GM19240 (cell line): ENCODE results near the gene LRRN1.

Experiments
- DNase-seq: peaks from one replicate; pipeline ENCODE4 v3.0.0; 2011; ENCODE audit warnings: low spot score; ENCODE audit not compliant: insufficient read length

The LRRN1 gene

DNA sequence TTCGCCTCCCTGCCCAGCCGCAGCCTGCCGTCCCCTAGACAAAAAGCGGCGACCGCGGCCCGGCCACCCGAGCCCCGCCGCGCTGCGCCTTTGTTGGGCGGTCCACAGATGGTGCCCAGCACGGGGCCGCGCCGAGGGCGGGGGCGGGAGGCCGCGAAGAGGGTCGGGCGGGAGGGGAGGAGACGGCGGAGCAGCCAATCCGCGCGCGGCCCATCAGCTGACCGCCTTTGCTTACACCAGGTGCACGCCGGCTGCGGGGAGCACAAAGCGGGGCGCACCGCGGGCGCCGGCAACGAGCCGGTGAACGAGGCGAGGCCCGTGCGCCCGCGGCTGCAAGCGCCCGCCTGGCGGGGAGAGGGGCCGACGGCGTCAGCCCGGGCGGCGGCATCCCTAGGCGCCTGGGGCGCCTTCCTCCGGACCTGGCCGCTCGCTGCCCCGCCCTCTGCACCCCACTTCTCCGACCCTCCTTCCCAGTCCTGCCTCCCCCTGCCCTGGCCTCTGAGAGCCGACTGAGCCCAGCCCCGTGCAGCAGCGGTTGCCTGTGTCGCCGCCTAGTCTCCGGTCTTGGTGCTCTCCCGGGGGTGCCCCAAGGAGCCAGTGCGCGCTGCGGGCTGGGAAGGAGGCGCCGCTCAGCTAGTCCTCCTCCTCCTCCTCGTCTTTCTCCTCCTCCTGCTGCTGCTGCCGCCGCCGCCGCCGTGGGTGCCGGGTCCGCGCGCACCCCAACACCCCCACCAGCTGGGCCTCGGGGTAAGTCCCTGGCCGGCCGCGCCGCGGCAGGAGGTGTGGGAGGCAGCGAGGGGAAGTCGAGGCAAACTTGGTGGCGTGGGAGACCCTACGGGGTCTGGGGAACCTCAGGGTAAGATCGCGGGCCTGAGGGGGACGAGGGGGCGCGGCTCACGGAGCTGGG is at the start of gene LRRN1:
LRRN1 (plus strand) TSS at position 259 of the 907 bp plus-strand sequence. CDS start 45,211 bp downstream, outside the sequence.
- DNase-seq = no peak

DNA sequence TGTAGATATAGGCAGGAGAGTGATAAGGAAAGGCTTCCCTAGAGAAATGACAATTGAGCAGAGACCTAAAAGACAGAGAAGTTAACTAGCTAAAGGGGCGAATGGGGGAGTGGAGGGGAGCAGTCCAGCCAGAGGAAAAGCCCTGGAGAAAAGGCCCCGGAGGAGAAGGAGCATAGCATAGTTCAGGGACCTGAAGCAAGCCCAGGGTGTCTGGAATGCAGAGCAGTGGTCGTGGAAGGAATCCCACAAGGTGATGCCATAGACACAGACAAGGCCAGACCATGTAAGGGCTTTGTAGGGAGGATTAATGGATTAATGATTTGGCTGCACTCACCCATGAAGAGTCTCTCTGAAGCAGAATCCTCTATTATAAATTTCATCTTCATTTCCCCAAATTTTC is 45.8 kb upstream of the LRRN1 start:
- DNase-seq = no peak

GRCh38 chr3:3765661-3766060 is 33.6 kb upstream of the LRRN1 start:
- DNase-seq = no peak

DNA sequence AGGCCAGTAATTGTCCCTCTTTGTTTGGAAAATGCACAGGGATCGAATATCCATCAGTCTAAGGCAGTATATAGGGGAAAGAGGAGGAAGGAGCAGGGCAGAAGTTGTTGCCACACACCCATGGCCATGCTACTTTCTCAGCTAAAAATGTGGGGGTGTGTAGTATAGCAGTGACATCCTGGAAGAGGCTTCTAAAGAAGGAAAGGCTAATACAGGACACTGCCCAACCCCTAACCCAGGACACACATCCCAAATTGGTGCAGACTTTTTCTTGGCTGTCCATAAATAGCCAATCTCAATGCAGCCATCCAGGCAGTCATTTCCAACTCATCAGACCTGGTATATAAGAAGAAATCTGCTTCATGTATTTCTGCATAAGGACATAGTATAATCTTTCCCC is 33.1 kb upstream of the LRRN1 start:
- DNase-seq = no peak

DNA sequence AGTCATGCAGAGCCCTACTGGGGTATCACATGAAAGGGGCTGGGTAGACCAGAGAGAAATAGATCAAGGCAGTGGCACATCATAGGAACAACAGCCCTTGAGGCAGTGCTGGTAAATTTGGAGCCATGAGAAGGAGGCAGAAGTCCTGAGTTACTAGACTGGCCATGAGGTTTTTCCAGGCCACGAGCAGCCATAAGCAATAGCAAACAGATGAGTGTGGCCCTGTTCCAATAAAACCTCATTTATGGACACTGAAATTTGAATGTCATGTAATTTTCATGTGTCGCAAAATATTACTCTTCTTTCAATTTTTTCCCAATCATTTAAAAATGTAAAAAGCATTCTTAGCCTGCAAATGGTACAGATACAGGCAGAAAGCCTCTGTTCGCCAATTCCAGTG is 28.1 kb upstream of the LRRN1 start:
- no peak for DNase-seq

GRCh38 chr3:3771567-3771966 is 27.7 kb upstream of the LRRN1 start:
- DNase-seq = no peak

DNA sequence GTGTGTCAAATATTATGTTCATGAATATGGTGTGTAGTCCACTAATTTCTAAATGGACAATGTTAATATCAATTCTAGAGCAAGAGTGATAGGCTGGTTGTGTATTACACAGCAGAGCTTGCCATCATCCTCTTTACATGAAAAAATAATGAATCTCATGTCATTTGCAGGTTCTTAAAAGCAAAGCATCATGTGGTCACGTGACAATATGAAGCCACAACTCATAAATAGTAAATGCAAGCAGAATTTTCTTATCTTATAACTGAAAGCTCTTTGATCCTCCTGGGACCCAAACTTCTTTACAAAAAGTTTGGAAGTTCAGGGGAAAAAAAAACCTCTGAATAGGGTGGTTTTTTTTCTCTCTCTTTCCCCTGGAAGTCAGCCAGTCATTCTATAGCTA is 26.9 kb upstream of the LRRN1 start:
- DNase-seq = no peak

- DNase-seq = no peak
Measured at GRCh38 chr3:3772920-3773319, 26.3 kb upstream of the LRRN1 start.

- DNase-seq = no peak
Measured at GRCh38 chr3:3776607-3777006, 22.6 kb upstream of the LRRN1 start.

DNA sequence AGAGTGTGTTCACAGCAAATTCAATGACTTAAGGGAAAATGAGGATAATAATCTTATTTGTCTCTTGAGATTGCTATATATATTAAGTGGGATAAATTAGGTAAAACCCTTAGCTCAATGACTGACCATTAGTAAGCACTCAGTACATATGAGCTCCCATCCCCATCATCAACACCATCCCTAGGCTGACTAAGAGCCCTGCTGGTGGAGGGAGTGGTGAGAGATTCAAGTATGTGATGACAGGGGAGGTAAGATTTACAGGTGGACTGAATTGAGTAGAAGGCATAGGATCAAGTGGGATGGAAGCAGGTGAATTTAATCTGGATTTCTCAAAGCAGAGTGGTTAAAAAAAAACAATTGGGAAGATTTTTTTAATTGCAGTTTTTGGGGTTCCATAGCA is 21.0 kb upstream of the LRRN1 start:
- DNase-seq = no peak

DNA sequence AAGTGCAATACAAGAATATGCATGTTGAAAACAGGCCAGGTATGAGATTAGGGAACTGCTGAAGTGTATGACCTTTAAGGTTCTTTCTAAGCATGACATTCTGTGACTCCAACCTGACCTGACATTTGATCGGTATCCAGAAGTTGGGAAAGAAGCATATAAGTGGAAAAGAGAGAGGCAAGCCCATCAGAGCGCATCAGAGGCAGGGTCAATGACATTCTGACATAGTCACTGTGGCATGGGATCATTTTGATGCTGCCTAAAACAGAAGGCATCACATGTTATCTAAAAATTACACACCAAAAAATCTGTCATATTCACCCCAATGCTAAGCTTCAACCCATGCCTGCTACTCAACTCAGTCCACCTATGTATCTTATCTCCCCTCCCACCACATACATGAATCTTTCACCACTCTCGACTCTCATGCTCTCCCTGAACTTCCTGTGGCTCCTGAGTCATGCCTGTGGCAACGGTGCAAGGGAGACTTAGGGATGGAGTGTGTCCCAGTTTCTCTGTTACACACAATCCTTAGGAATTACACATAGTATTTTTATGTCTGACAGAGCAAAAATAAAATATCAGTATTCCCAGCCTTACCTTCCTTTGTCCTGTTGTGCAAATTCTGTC is 20.5 kb upstream of the LRRN1 start:
- DNase-seq = no peak

DNA sequence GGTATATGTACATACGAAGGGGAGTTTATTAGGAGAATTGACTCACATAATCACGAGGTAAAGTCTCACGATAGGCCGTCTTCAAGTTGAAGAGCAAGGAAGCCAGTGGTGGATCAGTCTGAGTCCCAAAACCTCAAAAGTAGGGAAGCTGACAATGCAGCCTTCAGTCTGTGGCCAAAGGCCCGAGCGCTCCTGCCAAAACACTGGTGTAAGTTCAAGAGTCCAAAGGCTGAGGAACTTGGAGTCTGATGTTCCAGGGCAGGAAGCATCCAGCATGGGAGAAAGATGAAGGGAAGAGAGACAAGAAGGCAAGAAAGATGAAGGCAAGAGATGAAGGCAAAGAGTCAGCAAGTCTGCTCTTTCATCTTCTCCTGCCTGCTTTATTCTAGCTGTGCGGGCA is 16.8 kb upstream of the LRRN1 start:
- DNase-seq = no peak

- no peak for DNase-seq
Measured at GRCh38 chr3:3783210-3783609, 16.0 kb upstream of the LRRN1 start.

- DNase-seq = no peak
Measured at GRCh38 chr3:3783696-3784095, 15.5 kb upstream of the LRRN1 start.

DNA sequence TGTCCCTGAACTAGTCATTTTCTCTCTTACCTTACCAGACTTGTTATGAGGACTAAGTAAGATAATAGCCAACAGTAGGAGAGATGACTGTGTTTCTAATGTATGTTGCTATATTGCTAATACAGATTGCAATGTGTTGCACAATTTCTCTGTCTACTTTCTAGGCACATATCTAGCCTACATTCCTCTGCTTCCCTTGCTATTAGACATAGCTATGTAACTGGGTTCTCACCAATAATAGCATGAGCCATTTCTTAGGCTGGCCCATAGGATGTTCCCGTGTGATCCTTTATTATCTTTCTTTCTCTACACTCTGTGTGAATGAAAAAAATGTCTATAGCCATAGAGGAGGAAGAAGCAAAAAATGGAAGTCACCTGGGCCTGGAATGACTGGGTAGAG is 6.8 kb upstream of the LRRN1 start:
- no peak for DNase-seq

GRCh38 chr3:3798631-3799113 is 559 bp upstream of the LRRN1 start:
- no peak for DNase-seq

DNA sequence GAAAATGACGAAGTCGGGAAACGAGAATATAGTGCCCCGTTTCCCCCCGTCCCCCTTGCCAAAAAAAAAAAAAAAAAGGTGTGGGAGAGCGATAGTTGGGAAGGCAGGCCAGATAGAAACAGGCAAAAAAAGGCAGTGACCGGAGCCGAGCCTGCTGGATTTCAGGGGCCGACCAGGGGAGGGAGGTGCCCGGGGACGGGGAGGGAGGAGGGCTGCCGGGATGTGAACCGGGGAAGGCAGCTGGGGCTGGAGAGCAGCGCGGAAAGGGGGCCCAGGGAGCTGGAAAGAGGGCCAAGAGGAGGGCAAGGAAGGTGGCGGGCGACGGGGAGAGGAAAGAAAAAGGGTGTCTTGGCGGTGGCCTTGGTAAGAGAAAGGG is 837 bp downstream of the LRRN1 start:
- no peak for DNase-seq

GRCh38 chr3:3800685-3801493 is 1.7 kb downstream of the LRRN1 start:
- no peak for DNase-seq

DNA sequence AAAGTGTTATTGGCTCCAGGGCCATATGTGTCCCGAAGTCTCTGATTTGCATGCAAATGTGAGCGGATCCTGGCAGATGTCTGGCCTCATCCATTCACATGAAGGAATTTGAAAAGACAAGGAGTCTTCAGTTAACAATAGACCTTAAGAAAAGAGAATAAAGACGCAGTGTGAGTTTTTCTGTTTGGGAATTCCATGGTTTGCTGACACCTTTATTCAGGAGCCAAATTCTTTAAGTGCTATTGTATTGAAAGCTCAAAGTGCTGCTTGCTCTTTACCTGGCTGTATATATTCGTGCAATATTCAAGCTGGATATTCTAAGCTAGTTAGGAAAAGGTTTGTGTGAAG is 2.2 kb downstream of the LRRN1 start:
- no peak for DNase-seq

DNA sequence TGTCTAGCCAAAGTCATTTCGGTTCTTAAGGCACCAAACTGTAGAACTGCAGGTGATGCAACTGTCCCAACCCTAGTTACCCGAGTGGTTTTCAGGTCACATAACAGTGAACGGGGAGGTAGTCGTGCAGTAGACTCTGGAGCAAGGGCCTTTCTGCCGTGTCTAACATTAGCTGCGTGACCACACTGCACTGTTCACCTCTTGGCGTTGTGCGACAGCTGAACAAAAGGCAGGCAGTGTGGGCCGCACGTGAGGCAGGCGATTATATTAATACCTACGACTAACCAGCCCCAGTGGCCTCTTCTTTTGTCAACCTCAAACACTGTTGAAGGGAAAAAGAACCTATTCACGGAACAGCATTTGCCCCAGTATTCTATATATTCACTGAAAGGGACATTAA is 2.8 kb downstream of the LRRN1 start:
- DNase-seq = no peak

GRCh38 chr3:3804560-3804959 is 5.3 kb downstream of the LRRN1 start:
- no peak for DNase-seq

DNA sequence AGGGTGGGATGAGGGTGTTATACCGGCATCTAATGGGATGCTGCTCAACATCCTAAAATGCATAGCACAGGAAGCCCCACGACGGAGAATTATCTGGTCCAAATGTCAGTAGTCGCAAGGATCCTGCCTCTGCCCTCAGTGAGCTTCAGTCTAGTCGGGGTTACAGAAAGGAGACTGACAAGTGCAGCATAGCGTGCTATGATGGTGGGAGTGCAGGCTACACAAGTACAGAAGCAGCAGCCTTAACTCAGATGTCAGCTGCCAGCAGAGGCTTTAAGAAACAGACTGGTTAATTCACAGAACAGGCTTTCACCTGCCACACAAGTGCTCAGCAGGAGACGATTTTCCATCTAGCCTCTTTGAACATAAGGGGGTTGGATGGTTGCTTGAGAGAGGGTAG is 6.9 kb downstream of the LRRN1 start:
- DNase-seq = no peak
